ENCODE results near the gene SLC1A3.

The SLC1A3 gene

DNA sequence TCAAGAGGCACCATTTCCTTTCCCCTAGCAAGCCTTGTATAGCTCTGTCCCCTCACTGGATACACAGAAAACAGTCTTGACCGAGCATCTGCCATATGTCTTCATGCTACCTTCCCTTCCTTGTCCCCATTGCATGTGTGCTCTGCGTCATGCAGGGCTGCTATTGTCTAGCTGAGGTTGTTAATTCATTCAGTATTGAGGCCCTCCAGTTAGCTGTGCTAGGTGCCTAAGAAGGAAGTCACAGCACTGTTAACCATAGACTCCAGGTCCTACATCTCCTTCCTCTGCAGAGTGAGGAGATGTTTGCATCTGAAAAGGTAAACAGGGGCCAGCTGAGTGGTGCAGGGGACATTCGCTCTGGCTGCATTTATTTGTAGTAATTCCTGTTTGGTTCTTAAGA lies 48.2 kb downstream of the SLC1A3 start:
- no peak for DNase-seq

DNA sequence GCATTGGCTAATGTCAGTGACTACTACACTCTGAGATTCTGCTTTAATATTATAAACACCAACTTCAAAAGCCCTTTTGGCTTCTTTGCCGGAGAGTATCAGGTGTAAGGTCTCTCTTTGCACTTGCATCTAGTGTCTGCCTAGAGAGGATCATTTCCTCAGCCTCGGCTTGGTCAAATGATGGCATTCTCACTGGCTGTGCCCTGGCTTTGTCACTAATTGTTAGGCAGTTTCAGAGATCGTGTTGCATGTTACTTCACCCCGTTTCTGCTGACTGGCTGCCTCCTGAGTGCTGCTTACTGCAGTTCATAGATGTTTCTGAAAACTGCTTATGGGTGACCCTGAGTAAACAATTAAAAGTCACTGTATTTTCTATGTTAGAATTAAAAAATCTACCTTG lies 48.8 kb downstream of the SLC1A3 start:
- DNase-seq, result peak in 25 of 51 donors; percentile 6 to 68 (median 34)

DNA sequence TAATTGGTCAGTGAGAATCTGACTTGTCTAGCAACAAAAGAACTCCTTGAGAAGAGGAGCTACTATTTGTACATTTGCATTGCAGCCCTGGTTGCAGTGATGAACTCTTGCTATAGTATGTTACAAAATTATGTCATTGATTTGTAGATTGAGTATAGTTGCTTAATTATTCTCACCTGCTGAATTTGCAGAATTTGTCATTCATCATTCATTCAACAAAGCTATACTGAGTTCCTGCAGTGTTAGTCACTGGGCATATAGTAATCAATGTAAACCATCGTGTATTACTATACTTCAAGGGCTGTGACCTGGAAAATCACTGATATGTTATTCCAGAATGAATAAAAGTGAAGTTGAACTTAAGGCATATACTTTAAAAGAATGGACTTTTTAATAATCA lies 50.1 kb downstream of the SLC1A3 start:
- no peak for DNase-seq

DNA sequence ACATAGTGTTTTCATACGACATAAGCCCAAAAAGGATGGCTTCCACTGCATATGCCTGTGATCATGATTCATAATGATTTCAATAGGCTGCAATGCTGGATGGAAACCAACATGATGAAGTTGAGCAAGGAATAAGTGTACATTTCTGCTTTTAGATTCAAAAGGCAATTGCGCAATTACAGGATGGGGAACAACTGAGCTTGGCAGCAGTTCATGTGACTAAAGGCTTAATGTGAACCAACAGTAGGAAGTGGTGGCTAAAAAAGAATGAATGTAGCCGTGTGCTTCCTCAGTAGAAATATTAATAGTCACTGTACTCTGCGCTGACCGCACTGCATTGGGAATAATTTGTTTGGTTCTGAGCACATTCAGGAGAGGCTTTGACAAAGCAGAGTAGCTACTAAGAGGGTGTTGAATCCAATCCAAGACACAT lies 51.2 kb downstream of the SLC1A3 start:
- peak in 15 of 51 donors; percentile 6 to 79 (median 21) for DNase-seq

DNA sequence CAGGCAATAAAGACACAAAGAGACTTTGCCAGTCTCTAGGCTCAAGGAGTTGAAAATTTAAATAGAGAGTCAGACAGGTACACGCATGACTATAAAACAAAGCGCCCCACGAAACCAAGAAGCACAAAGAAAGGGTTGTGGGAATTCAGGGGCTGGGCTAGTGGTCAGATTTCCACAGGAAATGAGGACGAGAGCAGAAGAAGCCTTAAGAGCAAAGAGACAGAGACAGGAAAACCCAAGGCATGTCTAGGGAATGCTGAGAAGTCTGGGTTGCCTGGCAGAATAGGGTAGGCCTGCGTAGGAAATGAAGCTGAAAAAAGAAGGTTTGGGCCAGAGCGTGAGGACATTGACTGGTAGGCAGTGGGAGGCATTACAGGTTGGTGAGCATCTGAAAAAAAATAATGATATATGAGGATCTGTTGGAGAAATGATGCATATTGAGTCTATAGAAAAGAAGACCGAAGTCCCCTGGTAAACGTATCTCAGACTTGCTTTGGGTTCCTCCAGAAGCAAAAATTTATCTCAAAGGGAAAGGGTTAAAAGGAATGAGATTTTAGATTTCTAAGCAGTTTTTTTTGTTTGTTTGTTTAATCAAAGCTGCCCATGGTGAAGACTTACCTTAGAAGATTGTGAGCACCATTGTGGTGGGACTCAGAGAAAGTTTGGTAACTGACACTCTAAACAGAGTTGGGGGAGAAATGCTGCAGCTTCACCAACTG lies 51.8 kb downstream of the SLC1A3 start:
- no peak for DNase-seq

DNA sequence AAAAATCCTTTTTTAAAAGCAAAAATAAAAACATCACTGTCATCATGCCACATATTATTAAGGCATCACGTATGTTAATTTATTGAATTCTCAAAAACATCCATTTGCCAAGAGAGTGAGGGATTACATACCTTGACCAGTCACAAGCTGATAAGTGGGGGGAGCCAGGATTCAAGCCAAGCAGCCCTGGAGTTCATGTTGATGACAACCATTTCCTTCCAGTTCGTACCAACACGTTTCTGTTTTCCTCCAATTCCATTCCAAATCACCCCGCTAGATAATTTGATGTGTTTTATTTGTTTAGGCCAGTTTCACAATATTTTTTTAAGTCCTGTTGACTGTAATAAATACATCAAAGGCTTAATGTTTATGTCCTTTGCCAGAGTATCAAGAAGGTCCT lies 53.0 kb downstream of the SLC1A3 start:
- no peak for DNase-seq

DNA sequence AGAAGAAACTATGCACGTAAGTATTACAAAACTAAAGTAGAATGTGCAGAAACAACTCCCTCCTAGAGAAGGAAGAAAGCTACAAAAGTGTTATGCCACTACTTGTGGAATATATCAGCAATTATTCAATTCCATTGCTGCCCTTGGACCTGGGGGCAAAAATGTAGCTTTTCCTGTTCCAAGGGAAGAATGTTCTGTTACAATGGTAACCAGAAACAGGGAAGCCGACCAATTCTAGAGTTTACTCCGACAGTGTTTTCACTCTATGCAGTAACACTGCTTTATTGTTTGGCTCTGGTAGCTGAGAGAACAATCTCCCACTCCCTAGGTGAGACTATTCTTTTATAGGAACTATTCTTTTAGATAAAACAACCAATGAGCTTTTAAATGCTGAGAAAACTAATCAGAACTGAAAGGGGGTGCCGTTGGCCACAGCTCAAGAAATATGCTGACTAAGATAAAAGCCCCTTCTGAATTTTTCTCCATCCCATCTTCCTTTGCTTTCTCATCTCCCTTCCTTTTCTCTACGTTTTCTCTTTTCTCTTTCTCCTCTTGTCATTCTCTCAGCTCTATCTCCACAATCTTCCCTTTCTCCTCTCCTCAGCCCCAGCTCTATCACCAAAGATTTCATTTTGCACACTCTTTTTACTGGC lies 54.1 kb downstream of the SLC1A3 start:
- DNase-seq, result no peak

DNA sequence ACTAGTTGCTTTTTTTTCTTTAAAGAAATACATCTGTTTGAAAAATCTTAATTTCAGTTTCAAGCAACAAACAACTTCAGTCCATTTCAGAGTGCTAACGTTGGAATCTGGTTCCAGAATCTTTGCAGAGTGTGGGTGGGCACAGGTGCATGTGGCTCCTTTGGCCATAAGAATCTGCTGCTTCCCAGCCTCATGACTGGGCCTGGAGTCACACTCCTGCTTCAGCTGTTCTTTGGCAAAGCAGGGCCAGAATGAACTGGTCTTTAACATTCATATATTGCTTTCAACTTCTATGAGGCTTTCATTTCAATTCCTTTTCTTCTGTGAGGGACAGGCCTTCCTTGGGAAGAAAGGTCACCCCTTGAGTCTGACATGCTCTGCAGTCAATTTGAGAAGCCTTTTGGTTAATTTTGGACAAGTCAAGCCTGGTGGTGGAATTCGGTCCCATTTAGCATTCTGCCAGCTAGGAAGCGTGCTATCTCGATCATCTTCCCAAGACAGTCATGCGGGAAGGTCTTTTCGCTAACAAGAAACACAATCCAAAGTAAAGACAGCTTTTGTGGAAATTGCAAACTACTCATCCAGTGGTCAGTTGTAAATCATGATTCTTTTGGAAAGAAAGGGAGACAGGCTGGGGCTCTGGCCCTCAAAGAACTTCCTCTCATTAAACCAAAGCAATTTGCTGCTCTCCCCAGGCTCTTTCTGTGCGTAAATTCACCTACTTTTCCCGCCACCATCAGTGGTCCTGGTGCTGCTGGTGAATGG lies 55.2 kb downstream of the SLC1A3 start:
- DNase-seq, result peak in 1 of 51 donors; percentile 77

DNA sequence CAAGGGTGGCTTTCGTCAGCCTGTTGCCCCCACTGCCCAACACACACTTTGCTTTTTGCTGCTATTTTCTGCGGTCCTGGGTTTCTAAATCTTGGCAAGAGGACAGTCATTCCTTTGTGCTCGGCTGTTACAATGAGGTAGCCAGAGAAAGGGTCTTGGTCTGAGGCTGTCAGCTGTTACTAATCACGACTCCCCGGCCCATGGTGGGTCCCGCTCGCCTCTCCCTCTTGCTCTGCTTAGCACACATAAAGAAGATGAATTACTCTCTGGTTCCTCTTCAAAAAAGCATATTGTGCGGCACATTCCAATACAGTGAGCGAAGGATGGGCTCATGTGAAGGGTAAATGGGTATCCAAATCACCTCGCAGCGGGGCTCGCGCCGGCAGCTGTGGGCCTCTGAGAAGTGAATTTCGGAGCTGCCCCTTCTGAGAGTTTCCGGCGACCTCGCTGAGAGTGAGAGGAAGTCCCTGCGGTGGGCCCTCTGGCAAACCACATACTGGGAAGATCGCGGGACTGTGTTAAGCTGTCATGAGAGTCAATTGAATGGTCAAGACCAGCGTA lies 56.0 kb downstream of the SLC1A3 start:
- peak in 40 of 51 donors; percentile 7 to 82 (median 52) for DNase-seq

DNA sequence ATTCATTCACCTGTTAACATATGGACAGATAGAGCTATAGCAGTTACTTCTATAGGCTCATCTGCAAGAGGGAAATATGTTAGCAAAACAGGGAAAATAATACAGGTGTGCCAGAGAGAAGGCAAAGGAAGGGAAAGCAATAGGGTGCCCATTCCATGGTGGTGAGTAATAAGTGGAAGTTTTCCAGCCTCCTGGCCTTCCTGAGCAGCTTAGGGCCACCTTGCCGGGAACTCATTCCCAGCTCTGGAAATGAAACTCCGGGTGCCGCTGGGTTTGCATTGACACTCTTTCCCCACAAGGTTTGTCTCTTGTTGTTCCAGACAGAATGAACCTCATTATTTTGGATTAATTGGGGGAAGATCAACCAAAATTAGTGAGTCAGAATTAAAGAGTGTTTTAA lies 58.4 kb downstream of the SLC1A3 start:
- DNase-seq, result peak in 7 of 51 donors; percentile 14 to 46 (median 27)

DNA sequence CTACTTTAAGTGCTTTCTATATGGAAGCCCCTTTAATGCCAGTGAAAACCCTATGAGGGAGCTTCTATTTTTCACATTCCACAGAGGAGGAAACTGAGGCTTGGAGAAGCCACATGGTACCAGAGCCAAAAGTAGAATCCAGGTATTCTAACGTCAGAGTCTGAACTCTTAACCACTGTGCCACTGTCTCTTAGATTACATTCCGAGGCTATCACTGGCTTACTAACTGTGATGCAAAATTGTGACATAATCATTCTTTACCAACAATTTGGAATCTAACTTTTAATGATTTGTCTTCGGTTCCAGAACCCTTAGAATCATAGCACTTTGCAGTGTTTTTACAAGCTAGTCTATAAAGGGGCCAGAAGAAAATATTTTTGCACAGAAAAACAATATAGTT lies 59.2 kb downstream of the SLC1A3 start:
- DNase-seq, result no peak

DNA sequence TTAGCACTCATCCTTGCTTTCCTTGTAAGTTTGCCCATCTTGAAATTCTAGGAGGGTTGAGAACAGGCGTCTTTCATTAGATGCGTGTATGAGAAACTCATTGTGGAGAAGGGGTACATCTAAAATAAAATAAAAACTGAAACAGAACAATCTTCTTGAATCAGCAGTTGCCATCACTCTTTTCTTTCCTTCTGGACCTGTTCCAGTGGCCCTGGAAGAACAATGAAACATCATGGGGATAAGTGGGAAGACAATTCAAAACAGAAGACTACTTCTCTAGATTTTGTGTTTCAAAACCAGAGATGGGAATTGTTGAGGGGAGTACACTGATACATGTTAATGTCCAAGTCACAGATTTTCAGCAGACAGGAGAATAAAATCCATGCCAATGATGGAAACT lies 59.9 kb downstream of the SLC1A3 start:
- no peak for DNase-seq

DNA sequence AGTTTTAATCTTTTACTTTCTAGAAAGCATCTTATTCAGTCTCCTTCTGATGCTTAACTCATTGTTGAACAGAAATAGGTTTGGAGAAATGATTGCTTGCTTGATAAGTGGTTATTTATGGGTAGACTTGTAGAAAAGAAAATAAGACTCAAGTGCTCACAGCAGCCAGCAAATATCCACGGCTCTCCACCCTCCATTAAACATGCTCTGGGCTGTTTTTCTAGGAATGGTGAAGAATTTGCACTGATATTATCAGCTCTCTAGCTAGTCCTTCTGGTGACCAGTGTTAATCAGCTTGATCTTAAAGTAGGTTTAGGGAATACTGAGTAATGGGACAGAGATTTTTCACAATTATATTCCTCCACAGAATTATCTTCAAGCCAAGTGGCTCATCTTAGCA lies 60.6 kb downstream of the SLC1A3 start:
- no peak for DNase-seq

DNA sequence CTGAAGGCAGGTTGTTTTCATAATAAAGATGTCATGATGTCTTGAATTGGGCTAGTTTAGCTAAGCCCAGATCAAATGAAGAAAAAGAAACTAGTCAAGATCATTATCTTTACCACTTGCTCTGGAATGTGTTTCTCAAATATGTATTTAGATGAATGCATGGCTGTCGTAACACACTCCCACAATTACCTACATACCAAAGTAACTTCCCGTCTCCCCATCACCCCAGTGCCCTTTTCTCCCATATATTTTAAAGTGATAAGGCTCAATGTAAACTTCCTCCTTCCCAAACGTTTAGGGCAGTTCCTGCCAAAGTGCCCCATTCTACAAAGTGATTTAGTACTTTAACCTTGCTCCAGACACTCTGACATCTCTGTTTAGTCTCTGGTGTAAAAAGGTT lies 61.4 kb downstream of the SLC1A3 start:
- no peak for DNase-seq

DNA sequence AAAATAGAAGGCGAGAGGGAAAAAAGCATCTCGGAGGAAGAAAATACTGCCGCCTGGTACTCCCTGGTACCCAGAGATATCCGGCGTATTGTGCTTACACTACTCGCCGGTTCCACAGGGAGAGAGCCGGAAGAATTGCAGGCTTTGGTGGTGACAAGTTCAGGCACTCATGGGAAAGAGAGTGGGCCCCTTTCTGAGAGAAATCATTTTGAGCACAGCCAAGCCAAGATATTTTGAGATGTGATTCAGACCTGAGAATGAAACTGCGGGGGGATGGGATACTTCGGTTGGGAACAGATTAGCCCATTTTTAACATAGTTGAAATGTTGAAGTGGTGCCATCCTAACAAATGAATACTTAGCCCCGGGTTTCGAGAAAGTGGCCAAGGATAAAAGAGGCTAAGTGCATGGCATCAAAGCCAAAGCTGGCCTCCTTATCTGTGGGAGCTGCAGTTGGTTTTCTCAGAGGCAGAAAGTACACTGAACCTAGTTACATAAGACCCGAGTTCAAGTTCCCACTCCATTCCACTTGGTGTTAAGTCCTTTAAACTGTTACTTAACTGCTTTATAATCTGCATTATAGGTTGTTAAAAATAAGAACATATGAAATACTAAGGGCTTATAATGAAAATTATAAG lies 62.7 kb downstream of the SLC1A3 start:
- DNase-seq, result peak in 3 of 51 donors; percentile 8 to 29 (median 15)

DNA sequence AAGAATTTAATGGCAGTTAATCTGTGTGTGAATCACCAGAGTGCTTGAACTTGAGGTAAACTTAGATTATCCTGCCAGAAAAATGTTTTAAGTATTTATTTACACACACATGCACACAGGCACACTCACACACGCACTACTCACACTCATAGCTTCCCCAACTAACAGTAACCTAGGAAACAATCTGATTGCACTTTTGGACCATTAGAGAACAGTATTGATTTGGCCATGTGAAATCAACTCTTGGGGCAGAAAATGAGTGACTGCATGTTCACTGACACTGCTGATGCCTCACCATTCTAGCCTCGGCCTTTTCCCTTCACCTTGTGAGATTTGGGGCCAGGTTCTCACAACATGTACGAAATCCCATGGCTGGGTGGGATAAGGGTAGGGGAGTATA lies 64.1 kb downstream of the SLC1A3 start:
- DNase-seq, result no peak

DNA sequence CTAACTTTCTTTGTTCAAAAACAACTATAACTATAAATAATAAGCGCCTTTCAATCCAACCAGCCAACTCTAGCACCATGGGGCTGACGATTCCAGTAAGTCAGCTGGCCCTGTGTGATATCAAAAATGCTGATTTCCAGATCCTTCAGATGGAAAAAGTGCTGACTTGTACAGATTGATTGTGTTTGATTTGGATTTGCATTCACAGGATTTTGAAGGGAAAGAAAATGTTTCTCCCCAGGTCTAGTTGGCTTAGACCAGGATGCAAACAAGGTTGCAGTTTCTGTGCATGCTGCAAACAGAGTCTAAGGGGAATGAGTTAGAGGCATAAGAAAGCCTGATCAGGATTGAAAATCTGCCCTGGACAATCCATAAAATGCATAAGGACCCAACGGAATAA lies 68.9 kb downstream of the SLC1A3 start:
- no peak for DNase-seq

DNA sequence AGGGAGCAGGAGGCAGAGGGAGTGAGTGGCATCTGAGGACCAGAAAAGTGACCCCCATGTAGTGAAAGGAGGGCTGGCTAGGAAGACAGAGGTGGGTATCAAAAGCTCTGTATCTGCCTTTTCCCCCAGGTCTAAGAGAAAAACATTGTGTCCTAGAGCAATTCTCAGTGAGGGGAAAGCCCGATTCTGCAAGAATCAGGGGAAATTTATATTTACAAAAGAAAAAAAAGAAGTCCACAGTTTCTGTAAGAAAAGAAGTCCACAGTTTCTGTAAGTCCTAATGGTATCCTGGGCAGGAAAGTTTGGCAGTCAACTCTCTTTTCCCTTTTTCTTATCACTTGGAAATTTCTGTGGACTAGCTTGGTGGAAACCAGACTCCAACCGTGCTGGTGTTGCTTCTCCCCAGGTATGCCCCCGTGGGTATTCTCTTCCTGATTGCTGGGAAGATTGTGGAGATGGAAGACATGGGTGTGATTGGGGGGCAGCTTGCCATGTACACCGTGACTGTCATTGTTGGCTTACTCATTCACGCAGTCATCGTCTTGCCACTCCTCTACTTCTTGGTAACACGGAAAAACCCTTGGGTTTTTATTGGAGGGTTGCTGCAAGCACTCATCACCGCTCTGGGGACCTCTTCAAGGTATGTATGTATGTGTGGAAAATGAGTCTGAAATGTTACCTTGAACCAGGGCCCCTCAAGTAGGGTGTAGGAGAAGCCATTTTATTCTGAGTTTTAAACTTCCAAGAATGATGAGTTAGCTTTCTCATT lies 73.0 kb downstream of the SLC1A3 start:
- no peak for DNase-seq

DNA sequence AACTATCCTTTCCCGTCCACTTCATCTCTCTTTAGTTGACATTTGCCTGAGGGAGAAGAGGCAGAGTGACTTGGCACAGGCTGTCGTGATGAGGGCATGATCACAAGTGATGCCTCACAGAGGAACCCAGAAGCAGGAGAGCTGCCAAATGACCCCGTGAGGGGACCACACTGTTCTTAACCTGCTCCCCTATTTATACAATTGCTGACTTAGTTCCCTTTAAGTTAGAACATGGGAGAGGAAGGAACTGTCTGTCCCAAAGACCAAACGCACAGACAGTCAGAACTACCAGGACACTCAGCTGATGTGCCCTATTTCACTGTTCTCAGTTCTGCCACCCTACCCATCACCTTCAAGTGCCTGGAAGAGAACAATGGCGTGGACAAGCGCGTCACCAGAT lies 73.7 kb downstream of the SLC1A3 start:
- DNase-seq, result peak in 27 of 51 donors; percentile 11 to 51 (median 32)

DNA sequence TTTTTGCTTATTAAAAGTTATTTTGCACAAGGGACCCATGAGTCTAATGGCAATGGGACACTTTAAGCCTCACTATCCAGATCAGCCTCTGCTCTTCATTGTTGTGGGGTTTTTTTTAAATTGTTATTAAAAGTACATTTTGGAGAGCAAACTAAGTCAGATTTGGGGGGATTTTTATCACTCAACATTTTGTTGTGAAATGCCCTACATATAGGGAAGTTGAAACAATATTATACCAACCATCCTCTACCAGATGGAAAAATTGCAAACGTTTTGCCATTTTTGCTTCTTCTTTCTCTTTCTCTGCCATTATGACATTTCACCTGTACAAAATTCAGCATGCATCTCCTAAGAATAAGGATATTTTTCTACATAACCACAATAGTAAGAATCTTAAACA lies 75.3 kb downstream of the SLC1A3 start:
- DNase-seq, result no peak

DNA sequence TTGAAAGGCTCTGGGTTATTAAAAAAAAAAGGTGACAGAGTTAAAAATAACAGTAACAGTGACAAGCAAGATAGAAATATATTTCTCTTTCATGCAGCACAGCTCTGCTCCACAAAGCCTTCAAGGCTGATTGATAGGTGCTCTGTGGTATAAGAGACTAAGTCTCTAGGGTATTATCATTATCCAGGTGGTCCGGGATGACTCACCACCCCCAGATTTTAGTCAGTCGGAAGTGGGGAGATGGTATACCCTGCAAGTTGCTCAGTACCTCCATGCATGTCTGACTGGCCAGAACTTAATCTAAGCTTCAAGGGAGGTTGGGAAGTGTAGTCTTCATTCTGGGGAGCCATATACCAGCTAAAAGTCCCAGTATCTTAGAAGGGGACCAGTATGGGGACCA lies 76.1 kb downstream of the SLC1A3 start:
- DNase-seq, result no peak
